Pulmonary artery endothelial cell (primary cell): ENCODE results near the gene PTPRD. TPM values are rescaled to one million over a fixed set of nuclear protein-coding genes. Genes with fewer than 3 reads are reported as not detected.
A peak's percentile ranks its signal among the peaks of the same experiment; 100 is the strongest.

Experiments
- DNase-seq: peaks from one replicate; pipeline ENCODE4 v3.0.0-alpha.2; 2011; ENCODE audit warnings: low read depth, low spot score
- total RNA-seq: library from RNA; depleted of rRNA; stranded (reverse); fragments of >200 nt; gene quantifications from 2 replicates; pipeline ENCODE4 v1.2.3, GENCODE V29; 2014

PTPRD gene
- total RNA-seq, 1 donor from 2014 or later = 1.5 TPM

GRCh38 chr9:8412327-8412726 is 2200.5 kb downstream of the PTPRD start:
- DNase-seq = no peak

DNA sequence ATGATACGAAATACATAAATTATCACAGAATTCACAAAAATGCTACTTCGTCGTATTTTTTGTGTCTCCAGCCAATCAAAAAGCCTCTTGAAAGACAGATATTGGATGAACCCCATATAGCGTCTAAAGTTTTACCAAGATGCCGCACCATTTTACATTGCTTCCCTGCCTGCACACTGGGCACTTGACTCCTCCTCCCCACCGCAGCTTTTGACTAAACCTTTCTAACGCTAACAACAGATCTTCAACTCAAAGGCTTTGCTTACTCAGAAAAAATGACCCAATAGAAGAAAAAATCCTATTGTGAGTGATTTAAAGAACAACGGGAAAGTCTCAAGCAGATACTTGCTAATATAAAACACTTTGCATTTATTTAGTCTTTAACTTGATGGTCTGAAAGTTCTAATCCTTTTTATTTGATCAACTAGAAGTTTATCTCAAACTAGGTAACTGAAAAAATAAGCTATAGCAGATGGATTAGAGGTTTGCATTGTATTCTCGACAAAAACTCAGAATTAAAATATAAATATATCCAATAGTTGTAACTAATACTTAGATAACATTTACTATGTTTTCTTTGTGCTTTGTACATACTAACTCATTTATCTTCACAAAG is 2204.1 kb downstream of the PTPRD start:
- no peak for DNase-seq

GRCh38 chr9:8401961-8402705 is 2210.7 kb downstream of the PTPRD start:
- DNase-seq = no peak

DNA sequence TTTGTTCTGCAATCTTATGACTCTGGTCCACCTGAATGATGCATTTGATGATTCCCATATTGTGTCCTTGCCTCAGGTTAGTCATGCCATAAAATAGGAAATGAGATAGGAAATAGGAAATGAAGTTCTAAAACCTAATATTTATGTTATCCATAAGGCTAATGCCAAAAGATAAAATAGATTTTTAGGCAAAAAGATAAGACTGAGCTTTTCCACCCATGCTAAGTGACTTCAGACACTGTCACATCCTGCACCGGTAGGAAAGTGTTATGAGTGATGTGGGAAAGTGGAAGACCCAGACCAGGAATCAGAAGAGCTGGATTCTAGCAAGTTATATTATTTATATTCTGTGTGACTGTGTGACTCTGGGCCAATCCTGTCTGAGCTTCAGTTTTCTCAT is 2212.4 kb downstream of the PTPRD start:
- DNase-seq = no peak

GRCh38 chr9:8395022-8395421 is 2217.8 kb downstream of the PTPRD start:
- DNase-seq = no peak

GRCh38 chr9:8394341-8394740 is 2218.5 kb downstream of the PTPRD start:
- no peak for DNase-seq

DNA sequence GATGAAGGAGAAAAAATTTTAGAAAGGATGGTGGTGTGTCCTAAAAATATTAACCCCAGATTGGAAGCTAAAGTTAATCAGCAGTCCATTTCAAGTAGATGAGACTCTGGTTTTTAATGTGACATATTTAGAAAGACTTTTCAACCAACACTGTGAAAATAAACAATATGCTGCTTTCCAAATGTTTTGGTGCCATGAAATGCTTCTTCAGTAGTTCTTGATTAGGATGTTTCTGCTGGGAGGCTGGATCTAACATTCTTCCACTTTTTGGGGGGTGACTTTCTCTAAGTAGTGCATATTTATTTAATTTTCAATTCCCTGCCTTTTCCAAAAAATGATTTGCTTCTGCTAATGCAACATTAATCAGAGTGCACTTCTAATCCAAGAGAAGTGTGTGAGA is 2219.9 kb downstream of the PTPRD start:
- DNase-seq = no peak

DNA sequence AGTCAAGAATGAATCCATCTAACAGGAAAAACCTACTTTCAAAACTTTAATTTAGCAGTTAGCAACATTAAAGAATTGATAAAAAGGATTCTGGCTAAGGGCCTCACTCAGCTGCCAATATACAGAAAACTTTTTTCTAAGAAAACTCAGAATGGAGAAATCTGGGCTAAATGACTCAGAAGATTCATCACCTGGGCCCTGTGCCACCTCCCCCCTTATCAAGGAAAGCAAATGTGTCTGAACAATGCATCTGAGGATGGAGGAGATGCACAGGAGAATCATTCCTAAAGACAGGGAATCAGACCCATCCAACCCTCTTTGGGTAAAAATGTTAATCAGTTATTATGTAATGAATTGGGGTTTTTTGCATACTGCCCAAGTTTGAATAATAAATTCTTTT is 2221.2 kb downstream of the PTPRD start:
- no peak for DNase-seq

- DNase-seq = no peak
These were observed 2221.7 kb downstream of the PTPRD start for GRCh38 chr9:8391132-8391531.

GRCh38 chr9:8390571-8390970 is 2222.2 kb downstream of the PTPRD start:
- no peak for DNase-seq

DNA sequence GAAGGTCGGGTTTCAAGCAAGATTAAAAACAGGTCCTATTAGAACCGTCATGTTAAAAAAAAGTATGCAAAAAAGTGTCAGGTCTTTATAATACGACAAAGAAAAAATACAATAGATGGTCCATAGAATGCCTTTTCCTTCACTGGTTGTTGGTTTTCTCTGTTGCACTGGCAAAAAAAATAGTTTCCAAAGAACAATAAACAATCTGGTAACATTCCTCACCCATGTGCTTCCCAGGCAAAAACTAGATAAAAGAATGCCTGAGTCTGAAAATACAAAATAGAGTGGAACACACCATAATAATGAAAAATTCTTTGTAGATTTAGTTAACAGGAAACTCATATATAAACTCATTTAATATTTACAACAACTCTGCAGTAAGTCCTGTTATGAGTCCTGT is 2223.3 kb downstream of the PTPRD start:
- no peak for DNase-seq

DNA sequence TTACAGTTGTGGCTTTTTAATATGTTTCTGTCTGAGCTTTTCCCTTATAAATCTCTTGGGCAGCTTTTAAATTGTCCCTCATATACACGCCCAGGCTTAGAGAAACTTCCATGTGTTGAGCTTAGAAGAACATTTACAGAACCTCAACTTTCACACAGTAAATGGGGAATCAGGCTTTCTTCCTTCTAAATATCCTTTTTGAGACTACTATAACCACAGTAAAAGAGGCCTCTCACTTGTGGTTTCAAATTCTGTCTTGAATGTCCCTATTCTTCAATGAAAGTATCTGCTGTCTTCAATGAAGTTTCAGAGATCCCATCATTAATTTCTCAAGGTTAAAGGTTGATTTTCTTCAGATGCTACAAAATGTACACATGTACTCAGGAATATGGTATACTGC is 2224.7 kb downstream of the PTPRD start:
- DNase-seq = no peak

DNA sequence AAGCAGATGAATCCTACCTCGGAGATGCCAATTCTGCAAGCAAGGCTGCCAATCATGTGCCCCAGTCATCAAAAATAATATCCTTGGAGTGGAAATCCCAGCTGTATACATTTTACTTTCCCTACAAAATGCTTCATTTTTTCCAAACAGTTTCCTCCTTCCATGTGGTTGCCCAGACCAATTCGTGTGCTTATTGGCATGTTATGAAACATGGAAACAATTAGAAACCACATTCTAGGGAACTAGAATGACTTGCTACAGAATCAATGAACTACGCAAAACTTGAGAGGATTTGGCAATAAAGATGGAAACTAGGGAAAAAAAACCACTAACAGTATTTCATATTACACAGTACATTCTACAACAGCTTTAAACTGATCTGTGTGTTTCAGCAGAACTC is 2228.7 kb downstream of the PTPRD start:
- no peak for DNase-seq

DNA sequence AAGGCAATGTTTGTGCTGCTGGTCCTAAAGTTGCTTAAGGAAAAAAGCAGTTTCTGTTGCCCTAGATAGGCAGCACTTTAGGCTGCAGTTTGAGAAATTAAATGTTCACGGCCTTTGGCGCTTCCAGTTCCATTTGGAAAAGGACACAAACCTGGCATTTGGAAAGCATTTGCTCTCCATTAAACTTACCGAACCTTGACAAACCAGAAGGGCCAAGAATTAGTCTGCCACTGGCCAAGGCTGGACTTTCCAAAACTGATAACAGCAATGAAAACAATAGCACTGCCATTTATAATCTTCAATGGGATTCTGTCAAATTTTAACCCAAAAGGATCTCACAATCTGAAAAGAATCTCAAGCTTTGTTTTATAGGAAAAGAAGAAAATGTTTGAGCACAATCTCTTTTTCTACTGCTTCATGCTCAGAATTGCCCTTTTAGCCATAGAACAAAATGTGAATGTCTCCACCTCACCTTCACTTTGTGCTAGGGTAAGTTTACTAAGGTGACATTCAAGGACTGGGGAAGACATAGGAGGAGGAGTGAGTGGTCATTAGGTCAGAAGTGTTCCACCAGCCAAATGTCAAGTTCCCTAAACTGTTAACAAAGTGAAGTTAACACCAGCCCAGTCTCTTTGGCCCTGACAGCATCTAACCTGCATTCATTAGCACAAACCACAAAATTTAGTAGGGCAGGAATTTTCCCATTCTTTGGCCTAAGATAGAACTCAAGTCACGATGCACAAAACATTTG is 2229.8 kb downstream of the PTPRD start:
- DNase-seq = no peak

- DNase-seq = no peak
These were observed 2230.5 kb downstream of the PTPRD start for GRCh38 chr9:8382266-8382665.

DNA sequence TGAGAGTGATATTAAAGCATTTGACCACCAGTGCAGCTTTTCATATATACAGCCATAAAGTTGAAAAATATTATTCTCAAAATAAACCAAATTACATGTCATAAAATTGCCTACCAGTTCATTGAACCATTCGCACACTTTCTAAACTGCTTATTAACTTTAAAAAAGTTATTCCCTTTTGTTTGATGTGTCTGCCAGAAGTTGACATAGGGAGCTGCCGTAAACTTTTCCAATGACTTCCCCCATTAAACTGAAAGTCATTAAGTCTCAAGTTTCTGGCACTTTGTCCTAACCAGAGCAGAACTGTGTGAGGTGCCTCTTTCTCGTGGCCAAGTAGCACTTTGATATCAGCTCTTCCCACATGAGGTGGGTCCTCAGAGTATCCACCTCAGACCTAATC is 2231.2 kb downstream of the PTPRD start:
- DNase-seq = no peak

DNA sequence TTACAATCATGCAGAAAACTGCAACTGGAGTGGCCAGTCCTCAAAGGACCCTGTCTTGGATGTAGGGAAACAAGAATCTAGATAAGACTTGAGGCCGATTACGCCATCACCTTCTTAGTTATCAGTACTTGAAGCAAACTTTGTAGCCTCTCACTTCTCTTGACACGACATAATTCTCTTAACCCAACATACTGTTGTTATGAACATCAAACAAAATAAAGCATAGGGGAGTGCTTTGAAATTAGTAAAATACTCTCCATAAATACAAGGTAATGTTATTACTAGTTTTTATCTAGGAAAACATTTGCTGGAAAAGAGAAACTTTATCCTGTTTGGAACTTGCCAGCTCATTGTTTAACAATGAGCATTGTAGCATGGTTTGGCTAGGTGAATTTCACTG is 2238.3 kb downstream of the PTPRD start:
- peak; percentile 4 for DNase-seq

DNA sequence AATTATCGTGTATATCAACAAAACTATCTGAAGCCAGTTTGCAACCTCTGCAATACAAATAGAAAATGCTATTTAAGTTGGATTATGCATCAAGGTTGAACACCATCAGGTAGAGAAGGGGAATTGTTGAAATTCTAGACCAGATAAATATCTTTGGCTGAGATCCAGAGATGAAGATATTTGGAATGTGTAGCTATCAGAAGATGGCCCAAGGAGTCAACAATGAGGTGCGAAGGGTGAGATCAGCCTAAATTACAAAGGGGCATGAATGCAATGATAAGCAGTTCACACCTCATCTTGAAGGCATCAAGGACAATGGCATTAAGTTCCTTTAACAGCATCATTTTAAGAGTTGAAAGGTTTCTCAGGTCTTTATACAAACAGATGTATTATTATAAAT is 2241.1 kb downstream of the PTPRD start:
- no peak for DNase-seq

GRCh38 chr9:8366161-8366926 is 2246.5 kb downstream of the PTPRD start:
- DNase-seq = peak; percentile 32

DNA sequence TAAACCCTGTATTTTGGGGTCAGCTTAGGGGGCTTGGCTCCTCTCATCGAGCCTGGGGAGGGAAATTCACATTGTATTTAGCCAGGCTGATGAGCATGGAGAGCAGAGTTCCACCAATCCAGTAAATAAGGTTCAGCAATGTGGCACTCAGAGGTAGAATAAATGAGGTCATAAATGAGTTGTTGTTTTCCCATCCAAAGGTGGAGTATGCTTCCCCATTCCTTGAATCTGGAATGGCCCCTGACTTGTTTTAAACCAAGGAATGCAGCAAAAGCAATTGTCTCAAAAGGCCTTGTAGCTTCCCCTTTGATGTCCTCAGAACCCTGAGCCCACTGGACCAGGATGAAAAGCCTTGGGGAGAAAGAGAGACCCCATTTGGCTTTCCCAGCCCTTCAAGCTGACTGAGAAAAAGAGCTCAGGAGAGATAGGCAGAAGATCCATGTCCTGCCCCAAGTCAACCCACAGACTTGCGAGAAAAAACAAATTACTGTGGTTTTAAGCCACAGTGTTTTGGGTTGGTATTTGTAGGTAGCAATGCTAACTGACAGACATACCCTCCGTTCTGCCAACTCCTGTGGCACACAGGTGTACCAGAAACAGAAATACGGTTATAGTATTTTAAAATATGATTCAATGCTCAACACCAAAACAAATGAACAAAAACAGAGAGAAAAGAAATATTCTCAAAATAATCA is 2247.2 kb downstream of the PTPRD start:
- no peak for DNase-seq

GRCh38 chr9:8365029-8365428 is 2247.8 kb downstream of the PTPRD start:
- peak; percentile 24 for DNase-seq
